Left forelimb (tissue), 1 donor: ENCODE data around the gene BAZ1B.
"Not testable (repeated sequence)": the region's sequence is repeated elsewhere in the genome, so short reads cannot be mapped to it uniquely, and the experiment has no call there.

ENCODE experiments used
- DNase-seq: peaks from one replicate; pipeline ENCODE4 v3.0.0-alpha.2; 2018; ENCODE audit warnings: low spot score

The BAZ1B gene

GRCh38 chr7:73541722-73542121 is 19.6 kb upstream of the BAZ1B start:
- no peak for DNase-seq

GRCh38 chr7:73539709-73540108 is 17.6 kb upstream of the BAZ1B start:
- DNase-seq = no peak

- DNase-seq = not testable (repeated sequence)
Observed at GRCh38 chr7:73538510-73538909, 16.4 kb upstream of the BAZ1B start.

DNA sequence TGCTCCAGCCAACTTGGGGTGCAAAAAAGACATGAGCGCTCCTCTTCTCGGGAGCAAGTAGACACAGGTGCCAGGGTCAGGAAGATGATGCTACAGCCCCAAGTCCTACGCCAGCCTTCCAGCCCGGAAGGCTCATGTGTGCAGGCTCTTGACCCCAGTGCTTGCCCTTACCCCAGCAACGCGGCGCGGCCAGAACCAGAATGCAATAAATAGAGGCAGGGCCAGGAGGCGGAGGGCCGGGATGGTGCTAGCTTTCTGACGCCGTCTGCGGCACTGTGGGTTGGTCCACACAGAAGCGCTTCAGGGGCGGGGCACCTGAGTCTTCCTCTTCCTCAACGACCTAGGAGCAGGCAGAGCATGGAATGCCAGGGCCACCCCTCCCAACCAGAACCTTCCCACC is 15.0 kb upstream of the BAZ1B start:
- no peak for DNase-seq

DNA sequence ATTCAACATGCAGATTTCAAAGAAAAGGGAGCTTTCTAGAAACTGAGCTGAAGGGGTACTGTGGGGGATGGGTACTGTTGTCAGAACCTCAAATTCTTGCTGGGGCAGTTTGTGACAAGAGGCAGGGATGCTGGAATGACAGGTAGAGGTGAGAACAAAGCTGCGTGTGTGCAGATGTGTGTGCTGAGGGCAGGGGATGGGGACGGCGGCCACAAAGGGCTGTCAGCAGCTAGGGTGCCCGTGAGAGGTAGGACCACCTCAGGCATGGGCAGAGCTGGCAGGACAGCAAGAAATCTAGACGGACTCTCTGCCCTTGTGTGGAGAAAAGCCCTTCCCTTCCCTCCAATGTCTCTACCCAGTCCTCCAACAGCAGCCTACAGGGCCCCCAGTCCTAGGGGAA is 14.4 kb upstream of the BAZ1B start:
- no peak for DNase-seq

DNA sequence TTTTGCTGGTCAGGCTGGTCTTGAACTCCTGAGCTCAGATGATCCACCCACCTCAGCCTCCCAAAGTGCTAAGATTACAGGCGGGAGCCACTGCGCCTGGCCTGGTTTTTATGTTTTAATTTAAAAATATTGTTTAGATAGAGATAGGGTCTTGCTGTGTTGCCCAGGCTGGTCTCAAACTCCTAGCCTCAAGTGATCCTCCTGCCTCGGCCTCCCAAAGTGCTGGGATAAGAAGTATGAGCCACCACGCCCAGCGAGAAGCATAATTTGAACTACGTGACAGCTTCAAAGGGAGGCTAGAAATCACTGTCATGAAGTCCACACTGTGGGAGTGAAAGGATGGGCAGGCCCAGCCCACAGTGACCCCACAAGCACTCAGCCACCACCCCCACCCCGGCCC is 13.8 kb upstream of the BAZ1B start:
- not testable (repeated sequence) for DNase-seq

DNA sequence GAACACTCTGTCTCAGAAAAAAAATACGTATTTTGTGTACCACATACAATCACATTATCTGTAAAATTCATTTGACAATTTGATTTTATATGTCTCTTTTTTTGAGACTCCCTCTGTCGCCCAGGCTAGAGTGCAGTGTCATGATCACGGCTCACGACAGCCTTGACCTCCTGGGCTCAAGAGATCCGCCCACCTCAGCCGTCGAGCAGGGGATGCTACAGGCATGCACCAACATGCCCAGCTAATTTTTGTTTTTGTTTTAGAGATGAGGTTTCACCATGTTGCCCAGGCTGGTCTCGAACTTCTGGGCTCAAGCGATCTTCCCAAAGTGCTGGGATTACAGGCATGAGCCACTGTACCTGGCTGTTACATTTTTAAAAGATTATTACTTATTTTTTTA is 11.6 kb upstream of the BAZ1B start:
- DNase-seq = no peak

- no peak for DNase-seq
Observed at GRCh38 chr7:73532224-73532623, 10.1 kb upstream of the BAZ1B start.

DNA sequence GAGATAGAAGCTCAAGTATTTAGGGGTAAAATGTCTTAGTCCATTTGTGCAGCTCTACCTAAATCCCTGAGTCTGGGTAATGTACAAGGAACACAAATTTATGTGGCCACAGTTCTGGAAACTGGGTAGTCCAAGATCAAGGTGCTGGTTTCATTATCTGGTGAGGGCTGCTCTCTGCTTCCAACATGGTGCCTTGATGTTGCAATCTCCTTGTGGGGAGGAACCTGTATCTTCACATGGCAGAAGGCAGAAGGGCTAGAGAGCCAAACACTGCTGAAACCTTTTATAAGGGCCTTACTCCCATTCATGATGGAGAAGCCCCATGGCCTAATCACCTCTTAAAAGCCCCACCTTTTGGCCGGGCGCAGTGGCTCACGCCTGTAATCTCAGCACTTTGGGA is 8.7 kb upstream of the BAZ1B start:
- DNase-seq = no peak

DNA sequence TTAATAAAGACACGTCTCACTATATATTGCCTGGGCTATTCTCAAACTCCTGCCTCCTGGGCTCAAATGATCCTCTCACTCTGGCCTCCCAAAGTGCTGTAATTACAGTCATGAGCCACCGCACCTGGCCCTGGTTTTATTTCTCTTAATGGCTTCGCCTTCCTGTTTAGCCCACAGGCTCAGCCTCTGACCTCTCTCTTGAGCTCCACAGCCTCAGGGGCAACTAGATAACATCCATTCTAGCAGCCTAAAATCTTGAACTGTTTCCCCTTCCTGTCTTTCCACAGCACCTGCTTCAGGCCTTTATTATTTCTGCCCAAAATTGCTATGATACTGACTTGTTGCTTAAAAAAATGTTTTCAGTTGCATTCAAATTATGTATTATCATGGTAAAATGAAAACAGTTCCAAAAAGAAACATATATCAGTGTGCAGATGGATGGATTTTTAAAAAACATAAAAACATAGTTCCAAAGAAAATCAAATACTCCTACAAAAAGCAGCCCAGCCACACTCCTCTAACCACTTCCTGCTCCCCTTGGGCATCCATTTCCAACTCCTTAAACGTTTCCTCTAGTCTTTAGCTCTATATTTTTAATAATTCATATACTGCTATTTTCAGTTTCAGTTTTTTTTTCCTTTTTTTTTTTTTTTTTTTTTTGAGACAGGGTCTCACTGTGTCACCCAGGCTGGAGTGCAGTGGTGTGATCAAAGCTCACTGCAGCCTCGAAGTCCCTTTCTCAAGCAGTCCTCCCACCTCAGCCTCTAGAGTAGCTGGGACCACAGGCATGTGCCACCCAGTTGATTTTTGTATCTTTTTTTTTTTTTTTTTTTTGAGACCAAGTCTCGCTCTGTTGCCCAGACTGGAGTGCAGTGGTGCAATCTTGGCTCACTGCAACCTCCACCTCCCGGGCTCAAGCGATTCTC is 5.1 kb upstream of the BAZ1B start:
- no peak for DNase-seq

- not testable (repeated sequence) for DNase-seq
Observed at GRCh38 chr7:73526158-73526494, 4.0 kb upstream of the BAZ1B start.

- DNase-seq = no peak
Observed at GRCh38 chr7:73521636-73522104, 423 bp downstream of the BAZ1B start.

DNA sequence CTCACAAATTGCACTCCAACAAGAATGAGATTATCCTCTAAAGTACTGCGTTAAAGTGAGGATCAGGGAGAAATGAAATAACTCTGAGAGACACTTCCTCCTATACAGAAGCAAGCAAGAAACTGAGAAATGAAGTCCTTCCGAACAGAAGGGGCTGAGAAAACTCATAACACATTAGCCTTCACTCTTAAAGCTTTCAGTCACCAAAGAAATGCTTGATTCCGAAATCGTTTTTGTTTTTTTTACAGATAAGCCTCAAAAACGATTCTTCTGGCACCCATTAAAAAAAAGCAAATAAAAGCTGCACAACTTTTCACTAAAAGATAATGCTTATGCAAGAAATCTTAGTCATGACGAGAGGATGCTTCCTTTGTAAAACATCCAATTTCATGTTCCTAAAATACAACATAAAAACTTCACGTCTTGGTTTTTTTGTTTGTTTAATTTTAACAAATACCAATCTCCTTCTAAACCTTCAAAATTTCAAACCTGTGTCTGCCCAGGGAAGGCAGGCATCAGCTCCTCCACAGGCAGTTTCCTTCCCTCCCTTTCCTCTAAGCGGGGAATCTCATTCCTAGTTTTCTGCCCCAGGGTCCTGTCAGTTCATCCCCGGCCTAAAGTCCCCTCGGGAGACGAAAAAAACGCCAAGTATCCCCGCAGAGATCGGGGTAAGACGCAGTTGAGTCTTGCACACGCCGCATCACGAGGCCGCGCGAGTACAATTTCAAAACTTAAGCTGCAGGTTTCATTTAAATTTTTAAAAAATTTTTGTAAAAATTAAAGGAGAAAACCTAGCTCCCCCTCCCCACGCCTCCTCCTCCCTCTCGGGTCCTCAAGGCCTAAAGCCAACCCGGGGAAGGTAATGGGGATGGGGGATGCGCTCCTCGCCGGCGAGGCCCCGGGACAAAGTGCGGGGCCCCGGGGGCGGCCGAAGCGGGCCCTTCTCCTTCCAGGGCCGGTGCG is 1.1 kb downstream of the BAZ1B start:
- no peak for DNase-seq

- no peak for DNase-seq
Observed at GRCh38 chr7:73519867-73520672, 2.0 kb downstream of the BAZ1B start.

DNA sequence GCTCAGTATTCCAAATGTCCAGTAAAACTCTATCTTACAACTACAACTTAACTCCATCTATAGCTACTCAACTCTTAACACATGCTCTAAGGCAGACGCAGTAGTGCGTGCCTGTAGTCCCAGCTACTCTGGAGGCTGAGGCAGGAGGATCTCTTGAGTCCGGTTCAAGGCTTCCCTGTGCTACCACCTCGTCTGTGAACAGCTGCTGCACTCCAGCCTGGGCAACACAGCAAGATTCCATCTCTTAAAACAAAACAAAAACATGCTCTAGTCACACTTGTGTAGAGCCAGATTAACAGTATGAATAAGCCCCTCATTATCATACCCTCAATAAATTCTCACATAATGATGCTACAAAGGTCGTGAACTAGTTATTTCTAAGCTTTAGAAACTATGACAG is 3.6 kb downstream of the BAZ1B start:
- no peak for DNase-seq

DNA sequence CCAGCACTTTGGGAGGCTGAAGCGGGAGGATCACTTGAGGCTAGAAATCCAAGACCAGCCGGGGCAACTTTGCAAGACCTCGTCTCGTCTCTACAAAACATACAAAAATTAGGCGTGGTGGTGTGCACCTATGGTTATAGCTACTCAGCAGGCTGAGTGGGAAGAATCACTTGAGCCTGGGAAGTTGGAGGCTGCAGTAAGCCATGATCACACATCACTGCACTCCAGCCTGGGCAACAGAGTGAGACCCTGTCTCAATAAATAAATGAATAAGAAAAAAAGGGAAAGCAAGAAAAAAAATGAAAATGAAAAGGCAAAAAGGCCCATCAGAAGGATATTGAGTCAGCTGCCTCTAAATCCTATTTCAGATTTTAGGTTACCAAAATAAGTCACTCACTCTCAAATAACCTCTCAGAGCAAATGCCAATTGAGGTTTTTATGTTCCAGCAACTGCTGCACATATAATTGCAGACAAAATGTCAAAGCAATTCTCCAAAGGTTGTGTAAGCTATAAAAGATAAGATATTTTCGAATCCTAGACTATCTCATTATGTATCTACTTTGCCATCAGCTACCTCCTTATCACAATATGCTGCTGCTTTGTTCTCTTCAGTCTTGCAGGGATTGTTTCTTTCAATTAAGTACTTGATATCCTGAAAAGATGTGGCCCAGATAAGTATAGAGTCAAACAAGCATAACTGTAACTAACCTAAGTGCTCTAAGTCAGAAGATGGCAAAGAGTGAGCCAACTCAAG is 4.7 kb downstream of the BAZ1B start:
- DNase-seq = no peak

- DNase-seq = no peak
Observed at GRCh38 chr7:73515178-73515577, 6.9 kb downstream of the BAZ1B start.

DNA sequence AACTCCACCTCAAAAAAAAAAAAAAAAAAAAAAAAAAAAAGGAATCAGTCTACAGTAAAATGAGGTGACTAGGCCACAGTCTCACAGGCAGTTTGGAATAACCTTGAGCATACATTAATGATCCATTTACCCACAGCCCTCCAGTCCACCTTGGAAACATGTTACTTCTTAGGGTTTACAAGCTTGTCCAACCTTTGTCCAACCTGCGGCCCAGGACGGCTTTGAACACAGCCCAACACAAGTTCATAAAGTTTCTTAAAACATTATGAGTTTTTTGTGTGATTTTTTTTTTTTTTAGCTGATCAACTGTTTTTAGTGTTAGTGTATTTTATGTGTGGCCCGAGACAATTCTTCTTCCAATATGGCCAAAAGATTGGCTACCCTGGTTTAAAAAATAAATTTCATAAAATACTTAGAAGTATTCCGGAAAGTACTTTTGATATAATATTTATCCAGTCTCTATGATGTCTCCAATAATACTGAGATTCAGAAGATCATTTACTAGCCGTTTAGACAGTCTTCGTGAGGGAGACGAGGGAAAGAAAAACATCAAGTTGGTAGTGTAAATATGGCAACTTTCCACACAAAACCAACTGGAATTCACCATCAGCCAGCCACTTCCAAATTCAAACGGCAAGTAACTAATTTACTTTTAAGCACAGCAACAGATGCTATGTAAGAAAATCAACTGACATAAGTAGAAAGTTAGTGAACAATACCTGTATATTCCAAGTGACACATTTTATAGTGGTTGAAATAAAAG is 9.9 kb downstream of the BAZ1B start:
- no peak for DNase-seq

GRCh38 chr7:73509463-73509862 is 12.6 kb downstream of the BAZ1B start:
- no peak for DNase-seq

DNA sequence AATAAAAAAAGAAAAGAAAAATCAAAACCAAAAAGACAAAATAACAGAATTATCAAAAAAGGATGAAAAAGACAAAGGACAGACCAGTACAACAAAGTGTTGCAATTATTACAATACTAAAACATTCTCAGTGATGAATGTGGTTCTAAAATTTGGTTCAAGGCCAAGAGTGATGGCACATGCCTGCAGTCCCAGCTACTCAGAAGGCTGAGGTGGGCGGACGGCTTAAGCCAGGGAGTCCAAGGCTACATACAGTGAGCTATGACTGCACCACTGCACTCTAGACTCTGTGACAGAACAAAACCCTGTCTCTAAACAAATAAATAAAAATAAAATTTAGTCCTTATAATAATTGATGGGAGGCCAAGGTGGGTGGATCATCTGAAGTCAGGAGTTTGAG is 14.5 kb downstream of the BAZ1B start:
- DNase-seq = no peak
